H54 (cell line): Measurements from ENCODE around the gene DMP1.

Experiments used
- DNase-seq: peaks from one replicate; pipeline ENCODE4 v3.0.0; 2011; ENCODE audit warnings: low spot score, mixed read lengths; ENCODE audit not compliant: insufficient read length
- FAIRE-seq: peaks from 3 replicates; lab custom pipeline; 2011; peaks lifted over from hg19 to GRCh38; lab: Jason Lieb, UNC
- POLR2A ChIP-seq: IDR thresholded peaks from 2 replicates; pipeline ENCODE4 v1.6.1; 2011; ENCODE audit warnings: low read depth, mild to moderate bottlenecking, low read length

Gene DMP1, protein sequence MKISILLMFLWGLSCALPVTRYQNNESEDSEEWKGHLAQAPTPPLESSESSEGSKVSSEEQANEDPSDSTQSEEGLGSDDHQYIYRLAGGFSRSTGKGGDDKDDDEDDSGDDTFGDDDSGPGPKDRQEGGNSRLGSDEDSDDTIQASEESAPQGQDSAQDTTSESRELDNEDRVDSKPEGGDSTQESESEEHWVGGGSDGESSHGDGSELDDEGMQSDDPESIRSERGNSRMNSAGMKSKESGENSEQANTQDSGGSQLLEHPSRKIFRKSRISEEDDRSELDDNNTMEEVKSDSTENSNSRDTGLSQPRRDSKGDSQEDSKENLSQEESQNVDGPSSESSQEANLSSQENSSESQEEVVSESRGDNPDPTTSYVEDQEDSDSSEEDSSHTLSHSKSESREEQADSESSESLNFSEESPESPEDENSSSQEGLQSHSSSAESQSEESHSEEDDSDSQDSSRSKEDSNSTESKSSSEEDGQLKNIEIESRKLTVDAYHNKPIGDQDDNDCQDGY

DNA sequence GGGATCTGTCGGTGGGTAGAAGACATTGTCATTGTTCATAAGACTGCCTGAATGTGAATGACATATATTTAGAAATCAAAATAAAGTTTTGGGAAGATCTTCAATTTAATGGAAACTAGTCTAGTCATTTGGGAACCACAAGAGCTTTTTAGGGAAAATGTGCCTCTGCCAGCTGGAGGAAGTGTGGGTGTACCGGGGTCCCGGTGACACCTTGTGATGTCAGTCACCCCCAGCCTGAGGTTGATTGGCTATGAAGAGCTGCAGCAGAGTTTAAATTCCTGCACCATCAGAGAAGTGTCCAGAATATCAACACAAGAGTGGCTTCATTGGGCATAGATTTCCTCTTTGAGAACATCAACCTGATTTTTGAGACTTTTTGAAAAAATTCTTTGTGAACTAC lies at the start of gene DMP1:
Gene DMP1, plus strand, starts transcription at position 301 of the 400 bp plus-strand sequence. CDS start 6,213 bp downstream, outside the sequence.
- TF ChIP-seq POLR2A: no peak
- FAIRE-seq (no peak), DNase-seq (no peak)

DNA sequence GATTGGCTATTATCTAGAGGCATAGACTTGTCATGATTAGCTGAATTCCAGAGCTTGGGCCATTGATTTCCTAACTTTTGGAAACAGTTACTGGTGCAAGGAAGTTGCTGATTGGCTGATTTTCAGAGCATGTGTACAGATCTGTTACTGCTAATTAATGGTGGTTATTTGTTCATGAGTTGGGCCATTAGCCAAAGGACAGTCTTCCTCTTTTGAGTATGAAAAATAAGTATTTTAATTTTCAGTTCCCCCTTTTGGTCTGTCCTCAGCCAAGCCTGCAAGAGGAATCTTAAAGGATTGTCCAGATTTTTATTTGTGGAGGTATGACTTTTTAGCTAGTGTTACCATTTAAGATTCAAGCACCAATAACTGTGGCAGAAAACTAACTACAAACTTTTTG lies 48.7 kb upstream of the DMP1 start:
- no peak for DNase-seq
- FAIRE-seq: no peak
- TF ChIP-seq POLR2A: no peak

DNA sequence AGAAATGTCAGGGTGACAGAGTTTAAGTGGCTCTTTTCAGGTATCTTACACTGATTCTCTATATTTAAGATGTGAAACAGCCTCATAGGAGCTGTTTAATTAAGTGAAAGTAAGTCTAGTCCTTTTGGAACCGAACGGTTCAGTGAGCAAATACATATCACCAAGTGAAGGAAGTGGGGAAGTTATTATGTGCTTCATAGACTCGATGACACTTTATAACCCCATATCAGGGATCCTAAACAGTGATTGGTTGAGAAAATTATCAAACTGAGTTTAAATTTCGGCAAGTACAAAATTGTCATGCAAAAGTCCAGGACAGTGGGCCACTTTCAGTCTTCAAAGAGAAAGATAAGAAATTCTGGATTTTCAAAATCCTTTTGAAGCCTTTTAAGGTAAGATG lies 41.9 kb upstream of the DMP1 start, which contains the start of gene DSPP:
Gene DSPP, plus strand, starts transcription at position 301 of the 400 bp plus-strand sequence. CDS start 2,380 bp downstream, outside the sequence.
- FAIRE-seq (no peak), DNase-seq (no peak)
- TF ChIP-seq POLR2A: no peak

DNA sequence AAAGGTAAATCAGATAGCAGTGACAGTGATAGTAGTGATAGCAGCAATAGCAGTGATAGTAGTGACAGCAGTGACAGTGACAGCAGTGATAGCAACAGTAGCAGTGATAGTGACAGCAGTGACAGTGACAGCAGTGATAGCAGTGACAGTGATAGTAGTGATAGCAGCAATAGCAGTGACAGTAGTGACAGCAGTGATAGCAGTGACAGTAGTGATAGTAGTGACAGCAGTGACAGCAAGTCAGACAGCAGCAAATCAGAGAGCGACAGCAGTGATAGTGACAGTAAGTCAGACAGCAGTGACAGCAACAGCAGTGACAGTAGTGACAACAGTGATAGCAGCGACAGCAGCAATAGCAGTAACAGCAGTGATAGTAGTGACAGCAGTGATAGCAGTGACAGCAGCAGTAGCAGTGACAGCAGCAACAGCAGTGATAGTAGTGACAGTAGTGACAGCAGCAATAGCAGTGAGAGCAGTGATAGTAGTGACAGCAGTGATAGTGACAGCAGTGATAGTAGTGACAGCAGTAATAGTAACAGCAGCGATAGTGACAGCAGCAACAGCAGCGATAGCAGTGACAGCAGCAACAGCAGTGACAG lies 35.7 kb upstream of the DMP1 start:
- no peak for TF ChIP-seq POLR2A
- FAIRE-seq: no peak
- no peak for DNase-seq

DNA sequence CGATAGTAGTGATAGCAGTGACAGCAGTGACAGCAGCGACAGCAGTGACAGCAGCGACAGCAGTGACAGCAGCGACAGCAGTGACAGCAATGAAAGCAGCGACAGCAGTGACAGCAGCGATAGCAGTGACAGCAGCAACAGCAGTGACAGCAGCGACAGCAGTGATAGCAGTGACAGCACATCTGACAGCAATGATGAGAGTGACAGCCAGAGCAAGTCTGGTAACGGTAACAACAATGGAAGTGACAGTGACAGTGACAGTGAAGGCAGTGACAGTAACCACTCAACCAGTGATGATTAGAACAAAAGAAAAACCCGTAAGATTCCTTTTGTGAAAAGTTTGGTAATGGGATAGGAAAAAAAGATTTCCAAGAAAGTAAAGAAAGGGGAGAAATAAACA lies 33.8 kb upstream of the DMP1 start:
- TF ChIP-seq POLR2A: no peak
- no peak for FAIRE-seq
- DNase-seq: no peak

DNA sequence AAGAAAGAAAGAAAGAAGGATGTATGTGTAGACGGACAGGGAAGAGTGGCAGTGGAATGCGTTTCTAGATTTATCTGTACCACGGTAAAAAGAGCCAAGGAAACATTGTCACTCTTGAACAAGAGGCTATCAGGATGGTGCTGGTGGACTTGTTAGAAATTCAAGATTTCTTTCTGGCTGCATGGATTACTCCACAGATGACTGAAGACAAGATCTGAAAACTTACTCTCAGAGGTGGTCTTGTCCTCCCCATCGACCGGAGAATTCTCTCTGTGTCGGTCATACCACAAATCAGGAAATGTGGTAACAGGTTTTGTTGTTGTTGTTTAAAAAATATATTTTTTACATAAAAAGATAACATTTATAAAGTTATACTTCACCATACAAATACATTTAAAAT lies 30.0 kb upstream of the DMP1 start:
- no peak for DNase-seq
- no peak for FAIRE-seq
- TF ChIP-seq POLR2A: no peak

DNA sequence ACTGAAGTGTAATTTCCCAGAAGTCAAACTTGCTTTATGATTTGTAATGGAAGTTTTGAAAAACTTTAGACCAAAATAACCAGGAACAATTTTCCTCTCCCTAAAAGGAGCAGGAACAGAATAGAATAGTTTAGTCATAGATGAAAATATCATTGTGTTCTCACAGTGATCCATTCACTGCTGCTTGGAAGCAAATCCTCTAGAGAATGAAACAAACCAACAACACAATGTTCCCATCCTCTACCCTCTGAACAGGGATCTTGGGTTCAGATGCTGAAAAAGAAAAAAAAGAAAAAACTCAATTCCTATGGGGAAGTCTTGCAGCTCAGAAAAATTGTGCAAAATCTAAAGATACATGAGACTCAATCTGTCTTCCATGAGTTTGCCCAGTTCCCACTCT lies 29.6 kb upstream of the DMP1 start:
- no peak for DNase-seq
- no peak for TF ChIP-seq POLR2A
- FAIRE-seq: no peak

DNA sequence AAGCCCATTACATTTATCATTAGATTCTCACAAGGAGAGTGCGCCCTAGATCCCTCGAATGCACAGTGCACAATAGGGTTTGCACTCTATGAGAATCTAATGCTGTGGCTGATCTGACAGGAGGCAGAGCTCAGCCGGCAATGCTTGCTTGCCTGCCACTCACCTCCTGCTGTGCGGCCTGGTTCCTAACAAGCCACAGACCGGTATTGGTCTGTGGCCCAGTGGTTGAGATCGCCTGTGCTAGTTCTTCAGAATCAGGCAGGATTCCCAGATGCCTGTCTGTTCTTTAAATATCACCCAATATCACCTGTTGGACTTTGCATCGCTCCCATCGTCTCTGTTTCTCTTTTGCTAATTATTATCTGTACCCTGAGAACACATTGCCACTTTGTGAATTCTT lies 27.8 kb upstream of the DMP1 start:
- TF ChIP-seq POLR2A: no peak
- no peak for FAIRE-seq
- no peak for DNase-seq

DNA sequence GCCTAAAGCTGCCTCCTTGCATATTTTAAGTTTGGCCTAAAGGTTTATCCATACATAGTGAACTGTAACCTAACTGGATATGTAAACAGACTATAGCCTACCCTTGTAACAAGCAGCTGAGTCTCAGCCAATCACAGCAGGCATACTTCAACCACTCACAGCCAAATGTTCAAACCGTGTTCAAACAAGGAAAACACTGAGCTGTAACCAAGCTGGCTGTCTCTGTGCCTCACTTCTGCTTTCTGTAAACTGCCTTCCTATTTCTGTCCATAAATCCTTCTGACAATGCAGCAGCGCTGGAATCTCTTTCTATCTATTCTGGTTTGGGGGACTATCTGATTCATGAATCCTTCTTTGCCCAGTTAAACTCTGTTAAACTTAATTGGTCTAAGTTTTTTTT lies 25.4 kb upstream of the DMP1 start:
- FAIRE-seq: no peak
- no peak for TF ChIP-seq POLR2A
- no peak for DNase-seq

DNA sequence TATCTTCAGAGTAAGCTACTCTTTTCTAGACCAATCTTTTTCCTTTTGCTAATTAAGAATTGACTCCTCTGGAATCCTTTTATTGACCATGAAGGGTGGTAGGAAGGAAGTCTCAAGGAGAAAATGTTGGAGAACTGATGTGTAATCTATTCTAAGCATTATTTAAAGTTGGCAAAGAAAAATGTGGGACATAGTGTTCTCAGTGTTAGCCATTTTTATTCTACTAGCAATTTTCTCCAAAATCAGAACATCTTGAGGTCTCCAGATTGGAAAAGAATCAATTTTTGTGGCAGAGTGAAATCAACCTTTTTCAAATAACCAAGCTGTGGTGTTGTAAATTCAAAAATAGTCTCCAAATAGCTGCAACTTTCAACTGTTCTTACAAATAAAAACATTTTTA lies 18.4 kb upstream of the DMP1 start:
- DNase-seq: no peak
- FAIRE-seq: no peak
- TF ChIP-seq POLR2A: no peak

DNA sequence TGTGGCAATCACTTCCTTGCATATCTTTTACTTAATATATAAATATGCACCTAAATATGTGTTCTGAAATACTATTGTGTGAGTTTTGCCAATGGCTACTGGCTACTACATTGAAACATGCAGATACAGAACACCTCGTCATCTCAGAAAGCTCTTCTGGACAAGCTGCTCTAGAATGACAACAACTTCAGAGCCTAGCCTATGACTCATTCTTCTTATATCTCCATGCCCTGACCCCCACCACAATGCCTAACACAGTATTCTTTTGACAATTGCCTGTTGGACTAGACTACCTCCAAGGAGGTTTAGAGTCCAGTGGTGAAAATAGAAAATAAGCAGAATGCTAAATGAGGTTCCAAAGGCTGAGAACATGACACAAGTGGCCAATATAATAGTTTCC lies 17.6 kb upstream of the DMP1 start:
- no peak for DNase-seq
- no peak for FAIRE-seq
- no peak for TF ChIP-seq POLR2A

DNA sequence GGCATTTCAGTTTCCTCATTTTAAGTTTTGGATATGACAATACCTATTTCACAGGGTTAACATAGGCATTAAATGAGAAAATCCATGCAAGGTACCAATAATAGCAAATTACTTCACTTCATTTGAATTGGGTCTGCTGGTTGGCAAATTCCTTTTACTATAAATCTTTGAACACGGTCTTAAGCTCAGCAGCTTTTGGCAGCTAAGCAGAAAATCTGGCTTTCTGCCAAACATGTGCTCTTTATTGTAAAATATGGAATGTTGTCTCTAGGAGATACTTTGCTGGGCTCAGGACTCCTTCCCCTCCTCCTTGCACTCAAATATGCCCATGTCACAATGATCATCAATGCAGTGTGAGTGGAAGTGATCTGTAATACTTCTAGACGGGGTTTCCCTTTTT lies 16.8 kb upstream of the DMP1 start:
- no peak for TF ChIP-seq POLR2A
- DNase-seq: no peak
- no peak for FAIRE-seq

DNA sequence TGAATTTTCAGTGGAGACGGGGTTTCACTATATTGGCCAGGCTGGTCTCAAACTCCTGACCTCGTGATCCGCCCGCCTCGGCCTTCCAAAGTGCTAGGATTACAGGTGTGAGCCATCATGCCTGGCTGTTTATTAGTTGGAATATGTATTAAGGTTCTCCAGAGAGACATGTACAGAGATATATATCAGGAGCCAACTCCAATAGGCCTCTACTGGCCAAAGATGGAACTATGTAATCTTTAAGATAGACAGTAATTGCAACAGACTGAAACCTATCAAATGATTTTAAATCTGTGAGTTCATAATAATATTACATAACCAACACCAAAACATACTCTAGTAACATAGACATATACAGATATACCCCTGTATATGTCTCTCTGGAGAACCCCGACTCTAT lies 5.8 kb upstream of the DMP1 start:
- FAIRE-seq (no peak), DNase-seq (no peak)
- no peak for TF ChIP-seq POLR2A

DNA sequence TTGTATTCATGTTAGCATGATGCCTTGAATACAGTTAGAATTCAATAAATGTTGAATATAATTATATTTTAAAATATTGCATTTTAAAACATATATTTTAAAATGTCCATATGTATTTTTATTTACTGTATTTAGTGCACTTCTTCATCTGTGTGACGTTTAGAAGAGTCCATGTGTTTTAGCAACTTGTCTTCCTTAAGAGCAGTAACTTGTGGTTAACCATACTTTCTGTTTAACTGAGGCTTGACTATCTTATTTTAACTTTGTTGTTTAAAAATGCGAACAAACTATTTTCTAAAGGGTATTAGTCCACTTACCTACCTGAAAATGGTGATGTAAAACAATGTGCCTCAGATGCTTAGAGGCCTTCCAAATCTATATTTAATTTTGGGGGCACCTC lies 858 bp downstream of the DMP1 start:
- FAIRE-seq (no peak), DNase-seq (no peak)
- no peak for TF ChIP-seq POLR2A

DNA sequence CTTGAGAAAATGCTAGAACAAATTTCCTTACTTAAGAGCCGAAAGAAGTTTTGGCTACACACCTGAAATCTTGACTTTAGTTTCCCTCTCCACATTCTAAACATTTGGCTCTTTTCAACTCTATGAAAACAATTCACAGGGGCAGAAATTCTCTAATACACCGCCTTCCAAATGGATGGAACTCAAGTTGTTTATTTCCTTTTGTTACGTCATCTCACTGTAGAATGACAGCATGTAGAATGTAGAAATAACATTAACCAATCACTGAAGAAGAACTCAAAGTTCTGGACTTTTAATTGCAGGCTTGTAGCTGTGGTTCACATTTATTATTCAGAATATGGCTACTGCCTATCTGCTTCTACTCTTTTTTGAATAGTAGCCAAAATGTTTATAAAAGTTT lies 1.9 kb downstream of the DMP1 start:
- FAIRE-seq (no peak), DNase-seq (no peak)
- TF ChIP-seq POLR2A: no peak
